Nephron (organoid): ENCODE measurements around the gene RIMBP2.
"Not testable (repeated sequence)": the region's sequence is repeated elsewhere in the genome, so short reads cannot be mapped to it uniquely, and the experiment has no call there.

Experiments
- H3K27ac Mint-ChIP-seq, 3 experiments: 2 replicates each; pipeline ENCODE4 v1.8.0; 2020; ENCODE audit warnings: mixed read lengths in 3 of 3, mild to moderate bottlenecking in 2 of 3, moderate library complexity in 1 of 3
- H3K27me3 Mint-ChIP-seq: 2 replicates; pipeline ENCODE4 v1.8.0; 2021; ENCODE audit warnings: low read depth, mild to moderate bottlenecking, moderate library complexity, mixed read lengths
- H3K36me3 Mint-ChIP-seq: 2 replicates; pipeline ENCODE4 v1.8.0; 2020; ENCODE audit warnings: low read depth, mixed read lengths
- H3K4me1 Mint-ChIP-seq: 2 replicates; pipeline ENCODE4 v1.8.0; 2020; ENCODE audit warnings: mixed read lengths
- H3K4me3 Mint-ChIP-seq, 3 experiments: 2 replicates each; pipeline ENCODE4 v1.8.0; 2020; ENCODE audit warnings: mild to moderate bottlenecking in 3 of 3, mixed read lengths in 3 of 3, moderate library complexity in 2 of 3
- H3K9me3 Mint-ChIP-seq: 2 replicates; pipeline ENCODE4 v1.8.0; 2020; ENCODE audit warnings: mixed read lengths
- CTCF ChIP-seq, 3 experiments: fragments of 200-600 bp; sonication (generic); IDR thresholded peaks; one replicate each; pipeline ENCODE4 v1.5.0; 2021; ENCODE audit warnings: antibody characterized with exemption in 3 of 3; ENCODE audit not compliant: unreplicated experiment in 3 of 3

The RIMBP2 gene

GRCh38 chr12:130742716-130743115, 26.6 kb upstream of the RIMBP2 start:
- Mint-ChIP-seq H3K4me1 (peaks cover 1% of the 10 kb centered on the region), H3K9me3 (peaks cover 8% of the 10 kb centered on the region), H3K27ac (no peak overlapping the region), H3K4me3 (no peak overlapping the region), H3K36me3 (no peaks in the 10 kb centered on the region), H3K27me3 (peaks cover 34% of the 10 kb centered on the region)
- no peak for TF ChIP-seq CTCF (IDR thresholded peaks at IDR 0.05; ENCODE audit: unreplicated experiment in 3 of 3)

GRCh38 chr12:130742112-130742511, 26.0 kb upstream of the RIMBP2 start:
- Mint-ChIP-seq H3K36me3 (no peaks in the 10 kb centered on the region), H3K4me1 (no peaks in the 10 kb centered on the region), H3K27me3 (peaks cover 35% of the 10 kb centered on the region), H3K4me3 (no peak overlapping the region), H3K9me3 (peaks cover 12% of the 10 kb centered on the region), H3K27ac (no peak overlapping the region)
- TF ChIP-seq CTCF (IDR thresholded peaks at IDR 0.05; ENCODE audit: unreplicated experiment in 3 of 3), result no peak

GRCh38 chr12:130739571-130739970, 23.5 kb upstream of the RIMBP2 start:
- Mint-ChIP-seq H3K27ac (no peak overlapping the region), H3K36me3 (no peaks in the 10 kb centered on the region)

GRCh38 chr12:130738403-130738802, 22.3 kb upstream of the RIMBP2 start:
- Mint-ChIP-seq H3K9me3 (peaks cover 12% of the 10 kb centered on the region), H3K27me3 (peaks cover 43% of the 10 kb centered on the region)
- not testable (repeated sequence) for H3K4me1 Mint-ChIP-seq, H3K4me3 Mint-ChIP-seq, H3K36me3 Mint-ChIP-seq, H3K27ac Mint-ChIP-seq

More at GRCh38 chr12:130739571-130739970, 23.5 kb upstream of the RIMBP2 start:
- Mint-ChIP-seq H3K4me3 (no peak overlapping the region), H3K4me1 (no peaks in the 10 kb centered on the region), H3K27me3 (peaks cover 43% of the 10 kb centered on the region), H3K9me3 (peaks cover 12% of the 10 kb centered on the region)
- TF ChIP-seq CTCF (IDR thresholded peaks at IDR 0.05; ENCODE audit: unreplicated experiment in 3 of 3), result no peak

GRCh38 chr12:130737731-130738130, 21.6 kb upstream of the RIMBP2 start:
- Mint-ChIP-seq H3K36me3 (no peaks in the 10 kb centered on the region), H3K27me3 (peaks cover 43% of the 10 kb centered on the region)
- no peak for TF ChIP-seq CTCF (IDR thresholded peaks at IDR 0.05; ENCODE audit: unreplicated experiment in 3 of 3)

GRCh38 chr12:130729344-130729743, 13.2 kb upstream of the RIMBP2 start:
- peaks cover 11% of the 10 kb centered on the region for H3K27me3 Mint-ChIP-seq
- peaks cover 5% of the 10 kb centered on the region for H3K4me1 Mint-ChIP-seq
- no peak overlapping the region for H3K27ac Mint-ChIP-seq
- H3K36me3 Mint-ChIP-seq, result no peaks in the 10 kb centered on the region
- no peak for TF ChIP-seq CTCF (IDR thresholded peaks at IDR 0.05; ENCODE audit: unreplicated experiment in 3 of 3)
- no peak overlapping the region for H3K4me3 Mint-ChIP-seq
- peaks cover 26% of the 10 kb centered on the region for H3K9me3 Mint-ChIP-seq

More at GRCh38 chr12:130737731-130738130, 21.6 kb upstream of the RIMBP2 start:
- Mint-ChIP-seq H3K27ac (no peak overlapping the region), H3K4me1 (no peaks in the 10 kb centered on the region), H3K9me3 (peaks cover 12% of the 10 kb centered on the region), H3K4me3 (no peak overlapping the region)
